Lower leg skin (tissue), 4 donors: ENCODE measurements around the gene POC1A. TPM values are rescaled to one million over a fixed set of nuclear protein-coding genes. Genes with fewer than 3 reads are reported as not detected.

ENCODE experiments used
- DNase-seq, 2 donors: peaks; one replicate each; pipeline ENCODE4 v3.0.0-alpha.2; 2019; ENCODE audit warnings: low spot score in 2 of 2
- H3K4me3 ChIP-seq: fragments of 200-600 bp; sonication (generic); 2 replicates; pipeline ENCODE4 v1.5.1; 2017; ENCODE audit warnings: mild to moderate bottlenecking, low read depth; ENCODE audit not compliant: poor library complexity, severe bottlenecking
- POLR2A ChIP-seq, 2 donors: fragments of 450-650 bp; IDR thresholded peaks; one replicate each; pipeline ENCODE4 v1.6.1; 2016 to 2017; ENCODE audit warnings: antibody characterized with exemption in 2 of 2, mild to moderate bottlenecking in 1 of 2, moderate library complexity in 1 of 2
- whole genome bisulfite sequencing, 2 donors: methylation state at CpG; one replicate each; pipeline ENCODE4 v1.1.5; 2018; 5-methylcytosine and 5-hydroxymethylcytosine counted together
- intact Hi-C: fragments of 100-400 bp; cut with DNase I; formaldehyde crosslinking; loops from one replicate; pipeline ENCODE4 v1.15.0; 2023; ENCODE audit warnings: low total_unique reads
- total RNA-seq, 4 donors: library from RNA; depleted of rRNA; stranded (reverse); fragments of >200 nt; gene quantifications; one replicate each; pipeline ENCODE4 v1.1.0, GENCODE V29; 2016
- TF ChIP-seq, protein P1 (sequence below), 3 donors: fragments of 450-650 bp; IDR thresholded peaks; one replicate each; pipeline ENCODE4 v1.5.1; 2016; ENCODE audit warnings: antibody characterized with exemption in 3 of 3, mild to moderate bottlenecking in 3 of 3, moderate library complexity in 2 of 3

POC1A gene
- total RNA-seq, 4 donors from 2014 or later, result 1.6 to 4.9 (median 1.9) TPM

- DNase-seq, result no peak
- intact Hi-C loops, result no loop called here
- H3K4me3 ChIP-seq, result no peak overlapping the region
- 92 to 95% methylated on average over 7 to 8 of the region's 8 CpGs for WGBS, 2 donors
- TF ChIP-seq, protein P1, sequence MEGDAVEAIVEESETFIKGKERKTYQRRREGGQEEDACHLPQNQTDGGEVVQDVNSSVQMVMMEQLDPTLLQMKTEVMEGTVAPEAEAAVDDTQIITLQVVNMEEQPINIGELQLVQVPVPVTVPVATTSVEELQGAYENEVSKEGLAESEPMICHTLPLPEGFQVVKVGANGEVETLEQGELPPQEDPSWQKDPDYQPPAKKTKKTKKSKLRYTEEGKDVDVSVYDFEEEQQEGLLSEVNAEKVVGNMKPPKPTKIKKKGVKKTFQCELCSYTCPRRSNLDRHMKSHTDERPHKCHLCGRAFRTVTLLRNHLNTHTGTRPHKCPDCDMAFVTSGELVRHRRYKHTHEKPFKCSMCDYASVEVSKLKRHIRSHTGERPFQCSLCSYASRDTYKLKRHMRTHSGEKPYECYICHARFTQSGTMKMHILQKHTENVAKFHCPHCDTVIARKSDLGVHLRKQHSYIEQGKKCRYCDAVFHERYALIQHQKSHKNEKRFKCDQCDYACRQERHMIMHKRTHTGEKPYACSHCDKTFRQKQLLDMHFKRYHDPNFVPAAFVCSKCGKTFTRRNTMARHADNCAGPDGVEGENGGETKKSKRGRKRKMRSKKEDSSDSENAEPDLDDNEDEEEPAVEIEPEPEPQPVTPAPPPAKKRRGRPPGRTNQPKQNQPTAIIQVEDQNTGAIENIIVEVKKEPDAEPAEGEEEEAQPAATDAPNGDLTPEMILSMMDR (IDR thresholded peaks at IDR 0.05), result no peak
- TF ChIP-seq POLR2A (IDR thresholded peaks at IDR 0.05), result no peak
These were observed 5.2 kb downstream of the POC1A start for GRCh38 chr3:52149021-52149420.

GRCh38 chr3:52147804-52148203, 6.4 kb downstream of the POC1A start:
- no peak overlapping the region for H3K4me3 ChIP-seq
- WGBS, 2 donors, result 90 to 92% methylated on average over 8 of the region's 8 CpGs
- TF ChIP-seq, protein P1 (IDR thresholded peaks at IDR 0.05), result no peak
- TF ChIP-seq POLR2A (IDR thresholded peaks at IDR 0.05), result no peak
- intact Hi-C loops, result no loop called here
- no peak for DNase-seq

- TF ChIP-seq, protein P1 (IDR thresholded peaks at IDR 0.05), result no peak
- no peak for TF ChIP-seq POLR2A (IDR thresholded peaks at IDR 0.05)
- no peak overlapping the region for H3K4me3 ChIP-seq
- WGBS, 2 donors, result 86 to 93% methylated on average over 13 of the region's 13 CpGs
- DNase-seq, result no peak
- intact Hi-C loops, result no loop called here
These were observed 7.4 kb downstream of the POC1A start for GRCh38 chr3:52146811-52147210.

- DNase-seq, result no peak
- intact Hi-C loops, result no loop called here
- no peak for TF ChIP-seq POLR2A (IDR thresholded peaks at IDR 0.05)
- TF ChIP-seq, protein P1 (IDR thresholded peaks at IDR 0.05), result no peak
- H3K4me3 ChIP-seq, result no peak overlapping the region
- WGBS, 2 donors, result 87 to 94% methylated on average over 1 of the region's 1 CpG
These were observed 8.0 kb downstream of the POC1A start for GRCh38 chr3:52146189-52146588.

GRCh38 chr3:52145736-52146110, 8.5 kb downstream of the POC1A start:
- WGBS, 2 donors, result 92 to 100% methylated on average over 7 to 8 of the region's 8 CpGs
- H3K4me3 ChIP-seq, result no peak overlapping the region
- intact Hi-C loops, result no loop called here
- TF ChIP-seq, protein P1 (IDR thresholded peaks at IDR 0.05), result no peak
- no peak for TF ChIP-seq POLR2A (IDR thresholded peaks at IDR 0.05)
- no peak for DNase-seq
